ENCODE measurements around the gene UCP1.
"Not testable (repeated sequence)": the region's sequence is repeated elsewhere in the genome, so short reads cannot be mapped to it uniquely, and the experiment has no call there.

Gene UCP1

GRCh38 chr4:140533951-140534480, 34.7 kb downstream of the UCP1 start:
- DNase-seq, result no peak

- no peak for DNase-seq
Observed at GRCh38 chr4:140529434-140529833, 39.3 kb downstream of the UCP1 start.

DNA sequence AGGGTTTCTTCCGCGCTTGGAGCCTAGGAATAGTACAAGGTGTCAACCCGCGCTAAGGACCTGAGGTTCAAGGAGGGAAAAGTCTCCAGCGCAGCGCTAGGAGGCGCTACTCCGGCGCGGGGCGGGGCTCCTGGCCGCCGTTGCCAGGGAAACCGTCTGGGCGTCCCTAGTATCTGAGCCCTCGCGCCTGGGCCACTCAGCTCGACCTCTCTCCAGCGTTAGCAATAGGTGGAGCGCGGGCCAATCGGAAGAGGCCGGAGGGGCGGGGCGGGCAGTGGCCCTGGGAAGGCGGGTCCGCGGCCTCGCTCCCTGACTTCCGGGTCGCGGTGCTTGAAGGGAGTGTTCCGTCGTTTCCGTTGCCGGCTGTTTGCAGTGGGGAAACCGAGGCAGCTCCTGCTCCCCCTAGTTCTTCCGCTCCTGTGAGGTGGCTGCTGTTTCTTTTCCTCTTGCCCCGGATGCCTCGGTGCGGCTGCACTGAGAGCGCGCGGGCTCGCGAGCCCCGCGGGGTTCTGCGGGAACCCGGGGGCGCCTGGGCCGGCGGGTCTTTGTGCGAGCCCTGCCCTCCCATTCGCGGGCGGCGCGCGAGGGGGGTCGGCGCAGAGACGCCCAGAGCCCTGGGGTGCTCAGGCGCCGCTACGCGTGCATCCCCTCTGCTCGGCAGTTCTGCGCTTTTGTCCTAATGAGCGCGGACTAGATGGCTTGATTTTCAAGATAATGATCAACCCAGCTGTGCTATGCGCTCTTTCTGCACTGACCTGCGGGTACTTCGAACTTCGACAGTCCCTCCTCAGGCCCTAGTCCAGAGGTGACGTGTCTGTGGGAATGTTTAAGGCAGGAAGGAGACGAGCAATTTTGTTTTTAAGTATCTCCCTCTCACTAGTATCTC, 44.7 kb downstream of the UCP1 start, which contains the start of gene ELMOD2:
TSS of gene ELMOD2 (plus strand) at position 312 of the 886 bp plus-strand sequence. CDS start 1,261 bp downstream, outside the sequence.
- DNase-seq, result peak; percentile 96 to 99

DNA sequence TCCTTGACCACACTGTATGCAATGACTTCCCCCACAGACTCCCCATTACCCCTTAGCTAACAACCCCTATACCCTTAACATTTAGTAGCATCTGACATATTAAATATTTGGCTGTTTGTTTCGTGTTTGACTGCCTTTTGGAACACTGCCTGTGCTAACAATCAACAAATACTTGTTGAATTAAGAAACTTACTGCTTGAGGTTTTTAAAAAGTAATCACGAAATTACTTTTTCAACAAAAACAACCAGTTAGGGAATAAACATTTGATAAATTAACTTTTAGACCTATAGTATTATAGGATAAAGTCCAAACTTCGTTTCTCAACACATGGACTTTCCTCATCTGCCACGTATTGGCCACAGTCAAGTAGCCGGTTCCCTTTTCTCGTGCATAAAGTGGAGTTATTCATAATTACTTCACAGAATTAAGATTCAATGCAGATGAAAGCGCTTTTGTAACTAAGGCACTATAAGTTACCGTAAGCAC, 45.3 kb downstream of the UCP1 start:
- no peak for DNase-seq

GRCh38 chr4:140515423-140515822, 53.3 kb downstream of the UCP1 start:
- no peak for DNase-seq

DNA sequence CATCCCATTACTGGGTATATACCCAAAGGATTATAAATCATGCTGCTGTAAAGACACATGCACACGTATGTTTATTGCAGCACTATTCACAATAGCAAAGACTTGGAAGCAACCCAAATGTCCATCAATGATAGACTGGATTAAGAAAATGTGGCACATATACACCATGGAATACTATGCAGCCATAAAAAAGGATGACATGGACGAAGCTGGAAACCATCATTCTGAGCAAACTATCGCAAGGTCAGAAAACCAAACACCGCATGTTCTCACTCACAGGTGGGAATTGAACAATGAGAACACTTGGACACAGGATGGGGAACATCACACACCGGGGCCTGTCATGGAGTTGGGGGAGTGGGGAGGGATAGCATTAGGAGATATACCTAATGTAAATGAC, 55.0 kb downstream of the UCP1 start:
- not testable (repeated sequence) for DNase-seq

All from NCI-H526 (cell line).